Measurements from ENCODE around the gene LAMA2.

LAMA2 gene

DNA sequence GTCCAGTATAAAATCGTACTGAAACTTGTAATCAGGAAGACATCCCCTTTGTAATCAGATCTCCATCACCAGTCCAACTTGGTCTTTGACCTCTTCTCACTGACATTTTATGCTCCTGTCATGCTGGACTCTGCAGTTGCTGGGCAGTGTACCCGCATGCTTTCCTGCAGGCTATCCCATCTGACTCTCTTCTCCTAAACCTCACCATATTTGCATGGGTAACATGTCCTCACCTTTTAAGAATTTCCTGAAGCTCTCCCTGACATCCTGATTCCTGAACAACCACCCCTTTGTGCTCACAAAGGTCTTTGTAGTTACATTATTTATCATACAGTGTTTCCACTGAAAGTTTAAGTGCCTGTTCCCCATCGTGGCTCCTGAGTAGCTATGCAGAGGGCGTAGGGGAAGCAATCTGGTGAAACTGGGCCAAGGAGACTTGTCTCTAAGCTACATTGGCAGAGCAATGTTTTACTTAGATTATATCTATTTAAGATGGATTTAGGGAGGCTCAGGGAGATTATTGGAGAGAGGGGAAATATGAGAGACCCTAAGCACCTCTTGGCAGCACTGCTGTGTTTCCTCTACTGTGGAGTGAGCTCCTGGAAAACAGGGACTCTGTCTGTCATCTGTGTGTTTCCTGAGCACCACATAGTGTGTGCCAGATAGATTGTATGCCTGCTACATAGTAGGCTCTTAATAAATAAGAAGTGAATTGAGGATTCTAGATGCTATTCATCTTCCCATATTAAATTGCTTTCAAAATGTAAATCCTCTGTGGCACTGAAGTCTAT, 124.0 kb downstream of the LAMA2 start:
- Histone ChIP-seq H3K36me3 (replicated peaks; ENCODE audit: insufficient read depth, low read length) (no peaks in the 10 kb centered on the region), H3K4me1 (ENCODE audit: low read length) (no peaks in the 10 kb centered on the region), H2AFZ (ENCODE audit: low read length) (no peak overlapping the region), H3K27me3 (replicated peaks; ENCODE audit: insufficient read depth, low read length) (no peaks in the 10 kb centered on the region), H3K4me2 (ENCODE audit: low read depth, low read length) (no peak overlapping the region), H3F3A (ENCODE audit: insufficient read depth, low read length) (no peaks in the 10 kb centered on the region), H3K9ac (ENCODE audit: low read length) (no peak overlapping the region), H4K20me1 (ENCODE audit: insufficient read depth, low read length) (no peaks in the 10 kb centered on the region), H3K4me3 (ENCODE audit: low read length) (no peak overlapping the region), H3K79me2 (ENCODE audit: low read length) (no peaks in the 10 kb centered on the region), H3K27ac (ENCODE audit: low read length) (no peak overlapping the region), H3K9me3 (replicated peaks; ENCODE audit: insufficient read depth, low read length) (no peaks in the 10 kb centered on the region), H3K9me2 (replicated peaks; ENCODE audit: insufficient read depth, low read length) (no peaks in the 10 kb centered on the region)
- TF ChIP-seq EZH2phosphoT487 (IDR thresholded peaks at IDR 0.05; ENCODE audit: low read length) (no peak), EZH2 (optimal IDR thresholded peaks at IDR 0.05; ENCODE audit: low read depth, low read length) (no peak)
- TF ChIP-seq, protein P1, sequence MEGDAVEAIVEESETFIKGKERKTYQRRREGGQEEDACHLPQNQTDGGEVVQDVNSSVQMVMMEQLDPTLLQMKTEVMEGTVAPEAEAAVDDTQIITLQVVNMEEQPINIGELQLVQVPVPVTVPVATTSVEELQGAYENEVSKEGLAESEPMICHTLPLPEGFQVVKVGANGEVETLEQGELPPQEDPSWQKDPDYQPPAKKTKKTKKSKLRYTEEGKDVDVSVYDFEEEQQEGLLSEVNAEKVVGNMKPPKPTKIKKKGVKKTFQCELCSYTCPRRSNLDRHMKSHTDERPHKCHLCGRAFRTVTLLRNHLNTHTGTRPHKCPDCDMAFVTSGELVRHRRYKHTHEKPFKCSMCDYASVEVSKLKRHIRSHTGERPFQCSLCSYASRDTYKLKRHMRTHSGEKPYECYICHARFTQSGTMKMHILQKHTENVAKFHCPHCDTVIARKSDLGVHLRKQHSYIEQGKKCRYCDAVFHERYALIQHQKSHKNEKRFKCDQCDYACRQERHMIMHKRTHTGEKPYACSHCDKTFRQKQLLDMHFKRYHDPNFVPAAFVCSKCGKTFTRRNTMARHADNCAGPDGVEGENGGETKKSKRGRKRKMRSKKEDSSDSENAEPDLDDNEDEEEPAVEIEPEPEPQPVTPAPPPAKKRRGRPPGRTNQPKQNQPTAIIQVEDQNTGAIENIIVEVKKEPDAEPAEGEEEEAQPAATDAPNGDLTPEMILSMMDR (IDR thresholded peaks at IDR 0.05; ENCODE audit: low read length), result no peak
- no peak for DNase-seq

GRCh38 chr6:129007701-129008373, 124.9 kb downstream of the LAMA2 start:
- Histone ChIP-seq H3K27ac (ENCODE audit: low read length) (no peak overlapping the region), H3K36me3 (replicated peaks; ENCODE audit: insufficient read depth, low read length) (no peaks in the 10 kb centered on the region), H3K27me3 (replicated peaks; ENCODE audit: insufficient read depth, low read length) (no peaks in the 10 kb centered on the region), H3F3A (ENCODE audit: insufficient read depth, low read length) (no peaks in the 10 kb centered on the region), H3K9ac (ENCODE audit: low read length) (no peak overlapping the region), H3K9me3 (replicated peaks; ENCODE audit: insufficient read depth, low read length) (no peaks in the 10 kb centered on the region), H3K4me2 (ENCODE audit: low read depth, low read length) (no peak overlapping the region), H4K20me1 (ENCODE audit: insufficient read depth, low read length) (no peaks in the 10 kb centered on the region), H3K4me1 (ENCODE audit: low read length) (no peaks in the 10 kb centered on the region), H3K4me3 (ENCODE audit: low read length) (no peak overlapping the region), H3K9me2 (replicated peaks; ENCODE audit: insufficient read depth, low read length) (no peaks in the 10 kb centered on the region), H3K79me2 (ENCODE audit: low read length) (no peaks in the 10 kb centered on the region), H2AFZ (ENCODE audit: low read length) (no peak overlapping the region)
- TF ChIP-seq EZH2 (optimal IDR thresholded peaks at IDR 0.05; ENCODE audit: low read depth, low read length) (no peak), EZH2phosphoT487 (IDR thresholded peaks at IDR 0.05; ENCODE audit: low read length) (no peak)
- TF ChIP-seq, protein P1 (IDR thresholded peaks at IDR 0.05; ENCODE audit: low read length), result no peak
- no peak for DNase-seq

GRCh38 chr6:129008591-129008990, 125.7 kb downstream of the LAMA2 start:
- no peaks in the 10 kb centered on the region for H4K20me1 ChIP-seq (ENCODE audit: insufficient read depth, low read length)
- H3K4me2 ChIP-seq (ENCODE audit: low read depth, low read length), result no peak overlapping the region
- no peak overlapping the region for H2AFZ ChIP-seq (ENCODE audit: low read length)
- no peaks in the 10 kb centered on the region for H3K27me3 ChIP-seq (replicated peaks; ENCODE audit: insufficient read depth, low read length)
- no peaks in the 10 kb centered on the region for H3K9me2 ChIP-seq (replicated peaks; ENCODE audit: insufficient read depth, low read length)
- no peaks in the 10 kb centered on the region for H3K4me1 ChIP-seq (ENCODE audit: low read length)
- TF ChIP-seq, protein P1 (IDR thresholded peaks at IDR 0.05; ENCODE audit: low read length), result no peak
- no peak for TF ChIP-seq EZH2 (optimal IDR thresholded peaks at IDR 0.05; ENCODE audit: low read depth, low read length)
- TF ChIP-seq EZH2phosphoT487 (IDR thresholded peaks at IDR 0.05; ENCODE audit: low read length), result no peak
- no peak for DNase-seq
- H3K4me3 ChIP-seq (ENCODE audit: low read length), result no peak overlapping the region
- H3K27ac ChIP-seq (ENCODE audit: low read length), result no peak overlapping the region
- no peaks in the 10 kb centered on the region for H3K36me3 ChIP-seq (replicated peaks; ENCODE audit: insufficient read depth, low read length)
- no peak overlapping the region for H3K9ac ChIP-seq (ENCODE audit: low read length)
- H3K79me2 ChIP-seq (ENCODE audit: low read length), result no peaks in the 10 kb centered on the region
- H3F3A ChIP-seq (ENCODE audit: insufficient read depth, low read length), result no peaks in the 10 kb centered on the region
- no peaks in the 10 kb centered on the region for H3K9me3 ChIP-seq (replicated peaks; ENCODE audit: insufficient read depth, low read length)
